Measurements from ENCODE around the gene PTCD1. TPM values are rescaled to one million over a fixed set of nuclear protein-coding genes. Genes with fewer than 3 reads are reported as not detected.

Gene PTCD1
- total and polyA plus RNA-seq, 9 of the 15 experiments (the other 6 are each of a cell fraction or from before 2014, with no cell fraction given): 0.46 to 17.1 (median 6.2) TPM

GRCh38 chr7:99408379-99409191, 30.0 kb downstream of the PTCD1 start, which contains the start of the genes BUD31 and PDAP1 (continued):
- TF ChIP-seq JUND (IDR thresholded peaks at IDR 0.05; ENCODE audit: borderline replicate concordance, low read depth, low read length): peak; percentile 99
- peak; percentile 99 for TF ChIP-seq JUND (tag; IDR thresholded peaks at IDR 0.05; ENCODE audit: borderline replicate concordance, low read depth, low read length)
- no peak for TF ChIP-seq HES1 (IDR thresholded peaks at IDR 0.05; ENCODE audit: low read depth)
- no peak for TF ChIP-seq OTX1 (CRISPR knock-in tag; IDR thresholded peaks at IDR 0.05)
- TF ChIP-seq NCOA1 (IDR thresholded peaks at IDR 0.05; ENCODE audit: low read depth): no peak
- TF ChIP-seq, protein P1, sequence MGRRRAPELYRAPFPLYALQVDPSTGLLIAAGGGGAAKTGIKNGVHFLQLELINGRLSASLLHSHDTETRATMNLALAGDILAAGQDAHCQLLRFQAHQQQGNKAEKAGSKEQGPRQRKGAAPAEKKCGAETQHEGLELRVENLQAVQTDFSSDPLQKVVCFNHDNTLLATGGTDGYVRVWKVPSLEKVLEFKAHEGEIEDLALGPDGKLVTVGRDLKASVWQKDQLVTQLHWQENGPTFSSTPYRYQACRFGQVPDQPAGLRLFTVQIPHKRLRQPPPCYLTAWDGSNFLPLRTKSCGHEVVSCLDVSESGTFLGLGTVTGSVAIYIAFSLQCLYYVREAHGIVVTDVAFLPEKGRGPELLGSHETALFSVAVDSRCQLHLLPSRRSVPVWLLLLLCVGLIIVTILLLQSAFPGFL (CRISPR knock-in tag; IDR thresholded peaks at IDR 0.05): peak; percentile 44
- TF ChIP-seq ZNF696 (CRISPR knock-in tag; conservative IDR thresholded peaks at IDR 0.05): no peak
- peak; percentile 54; the same call in 1 of the 2 replicates for TF ChIP-seq ARID3B (CRISPR knock-in tag; IDR thresholded peaks at IDR 0.05; ENCODE audit: borderline replicate concordance)
- TF ChIP-seq L3MBTL2 (IDR thresholded peaks at IDR 0.05): peak; percentile 53; the same call in 1 of the 2 replicates
- peak; percentile 93 for TF ChIP-seq ZBTB17 (CRISPR knock-in tag; IDR thresholded peaks at IDR 0.05)
- TF ChIP-seq E2F1 (CRISPR knock-in tag; IDR thresholded peaks at IDR 0.05): peak; percentile 88
- TF ChIP-seq, protein P2, sequence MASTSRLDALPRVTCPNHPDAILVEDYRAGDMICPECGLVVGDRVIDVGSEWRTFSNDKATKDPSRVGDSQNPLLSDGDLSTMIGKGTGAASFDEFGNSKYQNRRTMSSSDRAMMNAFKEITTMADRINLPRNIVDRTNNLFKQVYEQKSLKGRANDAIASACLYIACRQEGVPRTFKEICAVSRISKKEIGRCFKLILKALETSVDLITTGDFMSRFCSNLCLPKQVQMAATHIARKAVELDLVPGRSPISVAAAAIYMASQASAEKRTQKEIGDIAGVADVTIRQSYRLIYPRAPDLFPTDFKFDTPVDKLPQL (IDR thresholded peaks at IDR 0.05; ENCODE audit: extremely low read depth, insufficient read length): no peak
- TF ChIP-seq ZNF717 (CRISPR knock-in tag; IDR thresholded peaks at IDR 0.05): no peak
- TF ChIP-seq, protein P3, sequence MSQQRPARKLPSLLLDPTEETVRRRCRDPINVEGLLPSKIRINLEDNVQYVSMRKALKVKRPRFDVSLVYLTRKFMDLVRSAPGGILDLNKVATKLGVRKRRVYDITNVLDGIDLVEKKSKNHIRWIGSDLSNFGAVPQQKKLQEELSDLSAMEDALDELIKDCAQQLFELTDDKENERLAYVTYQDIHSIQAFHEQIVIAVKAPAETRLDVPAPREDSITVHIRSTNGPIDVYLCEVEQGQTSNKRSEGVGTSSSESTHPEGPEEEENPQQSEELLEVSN (IDR thresholded peaks at IDR 0.05; ENCODE audit: borderline replicate concordance in 1 of 2, extremely low read depth in 1 of 2, insufficient read depth in 1 of 2, insufficient read length in 1 of 2, low read depth in 1 of 2, low read length in 1 of 2, poor library complexity in 1 of 2, severe bottlenecking in 1 of 2): peak; percentile 5 to 10
- peak; percentile 54; the same call in 1 of the 2 replicates for TF ChIP-seq TCF3 (CRISPR knock-in tag; IDR thresholded peaks at IDR 0.05)
- no peak for TF ChIP-seq GATAD2A (IDR thresholded peaks at IDR 0.05)
- no peak for TF ChIP-seq STAG1 (CRISPR knock-in tag; IDR thresholded peaks at IDR 0.05; ENCODE audit: borderline replicate concordance)
- no peak for TF ChIP-seq CTCFL (IDR thresholded peaks at IDR 0.05; ENCODE audit: borderline replicate concordance, insufficient read depth, low read depth, low read length, poor library complexity, severe bottlenecking)
